ENCODE data around the gene MAML2. TPM values are rescaled to one million over a fixed set of nuclear protein-coding genes. Genes with fewer than 3 reads are reported as not detected.

MAML2 gene
- total RNA-seq, 1 experiment from 2014 or later = 2.9 TPM

- Histone ChIP-seq H3K4me3 (ENCODE audit: low read depth in 2 of 2, low read length in 2 of 2) (no peak overlapping the region), H3K4me1 (ENCODE audit: control insufficient read depth, insufficient read depth, low read length) (peaks cover 62% of the 10 kb centered on the region), H3K27ac (ENCODE audit: low read length) (peak overlapping the region; percentile 91), H3K9me3 (ENCODE audit: control insufficient read depth, insufficient read depth, low read depth, low read length) (no peaks in the 10 kb centered on the region), H3K27me3 (ENCODE audit: control insufficient read depth, insufficient read depth, low read length) (no peaks in the 10 kb centered on the region), H3K36me3 (ENCODE audit: control insufficient read depth, insufficient read depth, low read length) (no peaks in the 10 kb centered on the region)
- intact Hi-C loops (cut with micrococcal nuclease; ENCODE audit: unreplicated experiment) = no loop called here
- in situ Hi-C loops (cut with HindIII; ENCODE audit: low pct_unique_long_range_greater_than_20kb, low sequenced_read_pairs) = no loop called here
- ChIA-PET POLR2A (no interaction called here), CTCF (no interaction called here)
- DNase-seq (ENCODE audit: low read depth, low spot score) (no peak), ATAC-seq (no peak)
- no TSS peak for BruUV-seq (replicated peaks)
- TF ChIP-seq REST (IDR thresholded peaks at IDR 0.05; ENCODE audit: insufficient read depth in 1 of 2, low read depth in 2 of 2, low read length in 1 of 2) (no peak), CTCF (IDR thresholded peaks at IDR 0.05) (no peak), SIN3A (IDR thresholded peaks at IDR 0.05; ENCODE audit: borderline replicate concordance, insufficient read depth, low read depth, low read length) (no peak), POLR2AphosphoS5 (IDR thresholded peaks at IDR 0.05; ENCODE audit: low read depth, low read length) (no peak), TCF7L2 (IDR thresholded peaks at IDR 0.05; ENCODE audit: low read depth, low read length) (no peak)
These were observed 33.4 kb downstream of the MAML2 start for GRCh38 chr11:96309643-96310017.

GRCh38 chr11:96309016-96309642 lies 33.9 kb downstream of the MAML2 start:
- Histone ChIP-seq H3K27ac (ENCODE audit: low read length) (peak overlapping the region; percentile 91), H3K27me3 (ENCODE audit: control insufficient read depth, insufficient read depth, low read length) (no peaks in the 10 kb centered on the region), H3K4me3 (ENCODE audit: low read depth in 2 of 2, low read length in 2 of 2) (no peak overlapping the region), H3K36me3 (ENCODE audit: control insufficient read depth, insufficient read depth, low read length) (no peaks in the 10 kb centered on the region), H3K4me1 (ENCODE audit: control insufficient read depth, insufficient read depth, low read length) (peaks cover 66% of the 10 kb centered on the region), H3K9me3 (ENCODE audit: control insufficient read depth, insufficient read depth, low read depth, low read length) (no peaks in the 10 kb centered on the region)
- CTCF ChIA-PET = no interaction called here
- DNase-seq (ENCODE audit: low read depth, low spot score) (no peak), ATAC-seq (no peak)
- POLR2A ChIA-PET = no interaction called here
- in situ Hi-C loops (cut with HindIII; ENCODE audit: low pct_unique_long_range_greater_than_20kb, low sequenced_read_pairs) = no loop called here
- no TSS peak for BruUV-seq (replicated peaks)
- intact Hi-C loops (cut with micrococcal nuclease; ENCODE audit: unreplicated experiment) = no loop called here
- no peak for TF ChIP-seq TCF7L2 (IDR thresholded peaks at IDR 0.05; ENCODE audit: low read depth, low read length)

- CTCF ChIA-PET = interaction anchor here (1.0 to 2.2 kb wide), 3 partner anchors 34 to 82 kb away, joined by 3 to 8 read pairs (median 5); partner anchors contain the start of genes CCDC82, JRKL and MAML2
- no peaks in the 10 kb centered on the region for H3K27me3 ChIP-seq (ENCODE audit: control insufficient read depth, insufficient read depth, low read length)
- in situ Hi-C loops (cut with HindIII; ENCODE audit: low pct_unique_long_range_greater_than_20kb, low sequenced_read_pairs) = no loop called here
These were observed 35.2 kb downstream of the MAML2 start for GRCh38 chr11:96307776-96308140.

More at GRCh38 chr11:96307776-96308140, 35.2 kb downstream of the MAML2 start:
- peaks cover 76% of the 10 kb centered on the region for H3K4me1 ChIP-seq (ENCODE audit: control insufficient read depth, insufficient read depth, low read length)
- peak overlapping the region; percentile 91 for H3K27ac ChIP-seq (ENCODE audit: low read length)
- H3K4me3 ChIP-seq (ENCODE audit: low read depth in 2 of 2, low read length in 2 of 2) = peak overlapping the region; percentile 27 to 59
- TF ChIP-seq POLR2AphosphoS5 (IDR thresholded peaks at IDR 0.05; ENCODE audit: low read depth, low read length) (0 out of 2 replicates have a peak, but pooled peaks have one; percentile 30), SIN3A (IDR thresholded peaks at IDR 0.05; ENCODE audit: borderline replicate concordance, insufficient read depth, low read depth, low read length) (no peak), TCF7L2 (IDR thresholded peaks at IDR 0.05; ENCODE audit: low read depth, low read length) (peak; percentile 63)
- POLR2A ChIA-PET = interaction anchor here (0.7 to 2.0 kb wide), 4 partner anchors 28 to 76 kb away, joined by 3 to 13 read pairs (median 6); partner anchors contain the start of gene MAML2
- no peaks in the 10 kb centered on the region for H3K9me3 ChIP-seq (ENCODE audit: control insufficient read depth, insufficient read depth, low read depth, low read length)
- intact Hi-C loops (cut with micrococcal nuclease; ENCODE audit: unreplicated experiment) = no loop called here
- BruUV-seq (replicated peaks) = no TSS peak
- DNase-seq (ENCODE audit: low read depth, low spot score) (peak; percentile 84), ATAC-seq (peak; percentile 79)
- no peaks in the 10 kb centered on the region for H3K36me3 ChIP-seq (ENCODE audit: control insufficient read depth, insufficient read depth, low read length)

All from Panc1 (cell line).